ENCODE results near the gene EME2.
"Not testable (repeated sequence)": the region's sequence is repeated elsewhere in the genome, so short reads cannot be mapped to it uniquely, and the experiment has no call there.

The EME2 gene

DNA sequence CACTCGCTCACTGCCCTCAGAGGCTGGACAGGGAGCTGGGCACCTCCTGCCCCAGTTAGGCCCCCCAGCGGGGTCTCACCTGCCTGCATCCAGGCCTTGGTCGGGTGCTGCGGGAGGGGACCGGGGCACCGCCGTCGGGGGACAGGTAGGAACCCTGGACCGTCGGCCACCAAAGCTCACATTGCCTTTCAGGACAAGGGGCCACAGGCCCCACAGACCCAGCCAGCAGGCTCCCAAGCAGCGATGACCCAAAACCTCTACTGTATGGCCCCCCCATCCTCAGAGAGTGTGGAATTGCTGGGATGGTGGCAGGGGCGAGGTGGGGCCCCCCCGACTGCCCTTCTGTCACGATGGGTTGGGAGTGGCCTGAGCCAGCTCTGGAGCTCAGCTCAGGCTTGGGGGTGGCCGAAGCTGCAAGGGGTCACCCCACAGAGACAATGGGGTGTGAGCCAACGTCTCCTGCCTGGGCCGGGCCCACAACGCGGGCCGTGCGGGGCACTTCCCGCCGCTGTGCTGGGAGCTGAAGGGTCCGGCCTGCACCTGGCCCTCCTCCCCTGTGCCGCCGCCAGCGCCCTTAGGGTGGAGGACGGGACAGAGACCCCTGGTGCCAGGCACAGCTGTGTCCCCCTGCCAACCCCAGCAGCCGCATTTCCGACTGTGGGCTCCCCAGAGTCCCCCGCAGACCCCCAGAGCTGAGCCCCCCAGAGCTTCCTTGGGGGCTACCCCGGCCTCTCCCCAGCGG, 20.4 kb downstream of the EME2 start:
- no peak for DNase-seq

DNA sequence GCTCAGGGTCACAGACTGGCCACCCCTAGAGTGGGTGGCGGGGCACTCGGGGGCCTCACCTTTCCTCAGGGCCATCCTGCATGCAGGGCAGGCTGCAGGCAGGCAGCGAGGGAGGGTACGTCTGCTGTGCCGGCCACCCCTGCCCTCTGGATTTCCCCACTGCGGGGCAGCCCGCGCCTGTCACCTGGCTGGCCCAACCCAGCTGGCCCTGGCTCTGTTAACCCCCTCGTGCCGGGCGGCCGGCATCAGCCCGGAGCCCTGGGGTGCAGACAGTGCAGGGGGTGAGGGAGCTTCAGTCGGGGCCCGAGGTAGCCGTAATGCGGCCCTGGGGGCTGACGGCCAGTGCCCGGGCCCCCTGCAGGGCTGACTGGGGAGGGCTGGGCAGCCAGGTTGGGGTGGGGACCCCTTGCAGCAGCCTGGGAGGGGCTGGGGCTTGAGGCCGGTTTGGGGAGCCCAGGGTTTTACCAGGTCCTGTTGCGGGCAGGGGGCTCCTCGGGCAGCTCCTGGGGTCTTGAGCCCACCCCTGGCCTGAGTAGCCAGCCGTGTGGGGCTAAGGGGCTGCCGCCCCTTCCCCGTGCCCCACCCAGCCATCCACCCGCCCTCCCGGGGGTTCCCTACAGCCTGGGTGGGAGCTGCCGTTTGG, 21.1 kb downstream of the EME2 start, which contains the start of gene IGFALS:
Gene IGFALS, minus strand, starts transcription at position 128 of the 643 bp plus-strand sequence. Its CDS starts 53 bp downstream, at position 75.
- no peak for DNase-seq

DNA sequence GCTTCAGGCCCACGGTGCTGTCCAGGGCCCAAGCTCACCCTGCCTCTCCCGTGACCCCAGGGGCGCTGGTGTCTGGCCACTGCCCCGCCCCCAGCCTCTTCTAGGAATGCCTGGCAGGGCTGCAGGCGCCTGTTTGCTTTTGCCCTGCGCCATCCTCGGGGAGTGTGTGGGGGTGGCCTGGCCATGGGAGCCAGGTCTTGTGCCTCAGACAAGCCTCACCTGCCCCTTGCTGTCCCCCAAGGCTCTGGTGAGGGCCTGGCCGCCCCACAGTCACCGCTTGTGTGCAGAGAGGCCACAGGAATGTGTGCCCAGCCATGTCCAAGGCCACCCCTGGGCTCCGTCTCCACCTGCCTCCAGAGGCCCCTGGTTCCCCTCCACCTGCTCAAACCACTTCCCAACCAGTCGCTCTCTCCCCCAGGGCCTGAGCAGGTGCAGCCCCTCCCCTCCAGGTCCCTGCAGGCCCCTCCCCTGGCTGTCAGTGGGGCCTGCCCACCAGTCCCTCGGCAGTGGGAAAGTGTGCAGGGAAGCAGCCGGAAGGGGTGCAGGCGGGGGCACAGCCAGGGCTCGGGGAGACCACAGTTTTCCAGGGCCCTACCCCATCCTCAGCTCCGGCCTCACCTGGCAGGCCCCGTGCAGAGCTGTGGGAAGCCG, 21.7 kb downstream of the EME2 start:
- no peak for DNase-seq

DNA sequence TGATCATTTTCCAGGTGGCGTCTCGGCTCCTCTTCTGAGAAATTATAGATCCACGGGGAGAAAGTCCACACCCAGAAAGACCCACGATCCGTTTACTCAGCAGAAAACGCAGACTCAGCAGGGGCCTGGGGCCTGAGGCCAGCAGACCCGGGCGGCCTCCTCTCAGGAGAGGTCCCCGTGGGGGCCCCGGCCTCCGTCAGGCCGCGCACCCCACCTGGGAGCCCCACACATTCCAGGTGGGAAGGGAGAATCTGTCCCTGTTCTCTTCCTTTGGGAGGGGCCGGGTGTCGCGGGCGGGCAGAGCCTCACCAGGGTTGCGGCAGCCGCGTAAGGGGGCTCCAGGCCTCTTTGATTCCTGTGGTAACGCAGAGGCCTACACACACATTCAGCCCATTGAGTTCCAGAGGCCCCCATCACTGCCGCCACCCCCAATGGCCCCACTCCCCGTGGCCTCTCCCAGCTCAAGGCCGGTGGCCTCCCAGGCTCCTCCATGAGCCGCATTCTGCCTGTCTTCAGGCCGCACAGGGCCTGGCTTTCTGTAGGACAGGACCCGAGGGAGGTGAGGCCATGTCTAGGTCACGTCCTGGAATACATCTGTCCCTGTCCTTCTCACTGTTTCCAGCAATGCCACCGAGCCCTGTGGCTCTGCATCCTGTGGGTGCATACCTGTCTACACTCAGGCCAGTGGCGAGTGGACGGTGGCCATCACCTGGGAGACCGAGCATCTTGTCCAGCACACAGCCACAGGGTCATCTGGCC, 22.5 kb downstream of the EME2 start:
- DNase-seq = no peak

DNA sequence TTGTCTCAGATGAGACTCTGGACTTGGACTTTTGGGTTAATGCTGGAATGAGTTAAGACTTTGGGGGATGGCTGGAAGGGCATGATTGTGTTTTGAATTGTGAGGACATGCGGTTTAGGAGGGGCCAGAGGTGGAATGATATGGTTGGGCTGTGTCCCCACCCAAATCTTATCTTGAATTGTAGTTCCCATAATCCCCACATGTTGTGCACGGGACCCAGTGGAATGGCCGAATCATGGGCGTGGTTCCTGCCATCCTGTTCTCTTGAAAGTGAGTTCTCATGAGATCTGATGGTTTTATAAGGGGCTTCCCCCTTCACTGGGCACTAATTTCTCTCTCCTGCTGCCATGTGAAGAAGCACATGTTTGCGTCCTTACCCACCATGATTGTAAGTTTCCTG, 26.7 kb downstream of the EME2 start:
- DNase-seq = not testable (repeated sequence)

DNA sequence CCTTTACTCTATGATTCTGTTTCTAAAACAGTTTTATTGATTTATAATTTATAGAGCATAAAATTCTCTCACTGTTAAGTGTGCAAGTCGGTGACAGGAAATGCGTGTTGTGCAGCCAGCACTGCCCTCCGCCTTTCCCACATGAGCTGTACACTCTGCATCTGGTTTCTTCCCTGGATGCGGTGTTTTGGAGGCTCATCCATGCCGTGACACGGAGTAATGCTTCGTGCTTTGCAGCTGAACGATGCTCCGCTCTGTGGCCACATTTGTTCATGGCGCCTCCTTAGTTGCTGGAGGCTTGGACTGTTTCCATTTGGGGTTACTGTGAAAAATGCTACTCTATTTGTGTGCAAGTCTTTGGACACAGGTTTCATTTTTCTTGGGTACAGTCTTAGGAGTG, 28.1 kb downstream of the EME2 start:
- DNase-seq = no peak

DNA sequence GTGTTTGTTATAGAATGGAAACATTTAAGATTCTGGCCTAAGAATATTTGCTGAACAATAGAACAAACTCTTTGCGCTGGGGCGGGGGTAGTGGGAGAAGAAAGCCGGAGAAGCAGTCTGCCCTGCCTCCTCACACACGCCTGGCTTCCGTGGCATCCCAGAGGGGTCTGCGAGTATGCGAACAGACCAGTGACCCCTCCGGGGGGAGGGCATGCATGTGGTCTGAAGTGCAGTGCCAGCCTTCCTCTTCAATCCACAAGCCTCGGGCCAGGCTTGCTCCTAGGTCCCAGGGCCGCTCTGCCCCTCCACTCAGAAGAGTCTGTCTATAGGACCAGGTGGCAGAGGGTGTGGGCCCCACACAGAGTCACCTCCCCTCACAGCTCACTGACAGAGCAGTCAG, 35.0 kb downstream of the EME2 start:
- no peak for DNase-seq

DNA sequence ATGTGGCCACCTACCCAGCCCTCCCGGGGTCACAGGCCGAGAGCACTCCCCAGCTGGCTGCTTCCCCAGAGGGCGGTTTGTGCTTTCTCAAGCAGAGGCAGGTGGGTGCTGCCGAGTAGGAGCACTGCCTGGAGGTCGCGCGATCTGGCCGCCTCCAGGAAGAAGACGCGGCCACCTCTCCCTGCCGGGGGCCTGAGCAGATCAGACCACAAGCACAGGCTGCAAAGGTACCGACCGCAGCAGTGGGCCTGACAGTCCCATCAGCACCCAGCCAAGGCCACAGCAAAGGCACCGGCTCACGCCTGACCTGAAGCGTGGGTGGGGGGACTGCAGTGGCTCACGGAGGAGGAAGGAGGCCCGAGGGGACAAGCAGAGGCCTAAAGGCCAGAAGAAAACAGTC, 36.1 kb downstream of the EME2 start:
- DNase-seq = no peak

DNA sequence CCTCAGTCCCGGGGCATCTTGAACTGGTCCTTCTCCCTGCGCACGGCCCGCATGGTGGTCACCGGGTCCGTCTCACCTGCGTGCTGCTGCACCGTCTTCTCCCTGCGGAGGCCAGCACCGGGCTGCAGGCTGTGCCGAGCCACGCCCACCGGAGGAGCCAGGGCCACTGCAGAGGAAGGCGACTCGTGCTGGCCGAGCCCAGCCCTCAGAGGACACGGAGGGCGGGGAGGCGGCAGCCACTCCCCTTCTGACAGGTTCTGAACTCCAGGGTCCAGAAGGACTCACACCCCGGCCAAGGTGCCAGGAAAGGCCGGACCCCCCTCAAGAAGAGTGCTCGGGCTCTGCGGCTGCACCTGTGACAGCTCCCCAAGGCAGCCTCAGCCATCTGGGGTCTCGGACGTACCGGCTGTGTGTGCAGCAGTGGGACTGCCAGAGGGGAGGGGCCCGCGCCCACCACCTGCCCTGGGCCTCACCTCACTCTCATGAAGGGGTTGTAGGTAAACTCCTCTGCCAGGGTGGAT, 36.7 kb downstream of the EME2 start:
- DNase-seq = no peak

DNA sequence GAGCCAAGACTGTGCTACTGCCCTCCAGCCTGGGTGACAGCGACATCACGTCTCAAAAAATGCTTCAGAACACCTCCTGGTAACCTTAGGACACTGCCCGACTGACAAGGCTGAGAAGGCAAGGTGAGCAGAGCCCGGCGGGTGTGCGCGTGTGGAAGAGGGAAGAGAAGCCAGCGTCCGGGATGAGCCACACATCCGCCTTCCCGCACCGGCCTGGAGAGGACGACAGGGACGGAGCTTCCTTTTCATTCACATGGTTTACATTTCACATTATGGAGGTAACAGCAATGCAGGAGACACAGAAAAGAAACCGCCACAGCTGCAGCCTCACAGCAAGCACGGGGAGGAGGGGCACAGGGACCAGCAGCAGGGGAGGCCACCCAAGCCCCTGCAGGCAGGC, 37.5 kb downstream of the EME2 start:
- DNase-seq = no peak

DNA sequence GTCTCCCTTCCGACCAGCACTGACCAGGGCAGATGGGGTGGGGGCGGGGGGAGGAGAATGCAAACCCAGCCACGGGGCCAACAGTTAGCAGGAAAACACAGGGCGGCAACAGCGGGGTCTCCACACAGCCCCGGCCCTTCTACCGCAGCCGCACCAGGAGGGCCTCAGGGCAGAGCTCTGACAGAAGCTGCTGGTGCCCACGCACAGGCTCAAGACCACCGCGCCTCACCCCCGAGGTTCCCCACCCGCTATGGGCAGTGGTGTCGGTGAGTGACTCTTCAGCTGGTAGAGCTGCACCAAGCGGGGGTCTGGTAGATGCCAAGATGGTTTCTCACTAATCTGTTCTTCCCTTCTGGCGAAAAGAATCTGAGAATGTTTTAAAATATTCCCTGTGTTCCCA, 37.9 kb downstream of the EME2 start:
- no peak for DNase-seq

DNA sequence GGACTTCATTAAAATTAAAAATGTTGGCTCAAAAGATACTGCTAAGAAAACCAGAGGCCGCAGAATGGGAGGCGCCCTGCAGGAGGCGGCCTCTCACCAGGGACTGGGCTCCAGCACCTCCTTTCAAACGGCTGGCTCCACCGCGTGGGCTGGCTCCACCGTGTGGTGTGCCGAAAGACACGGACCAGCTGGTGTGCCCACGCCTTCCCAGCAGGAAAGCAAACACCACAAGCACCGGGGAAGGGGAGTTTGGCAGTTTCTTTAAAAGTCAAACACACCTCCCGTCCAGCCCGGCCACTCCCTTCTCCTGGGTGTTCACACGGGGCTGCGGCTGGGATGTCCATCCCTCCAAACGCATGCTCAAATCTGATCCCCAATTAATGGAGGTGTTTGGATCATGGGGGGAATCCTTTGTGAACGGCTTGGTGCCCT, 40.1 kb downstream of the EME2 start:
- peak; percentile 43 for DNase-seq

DNA sequence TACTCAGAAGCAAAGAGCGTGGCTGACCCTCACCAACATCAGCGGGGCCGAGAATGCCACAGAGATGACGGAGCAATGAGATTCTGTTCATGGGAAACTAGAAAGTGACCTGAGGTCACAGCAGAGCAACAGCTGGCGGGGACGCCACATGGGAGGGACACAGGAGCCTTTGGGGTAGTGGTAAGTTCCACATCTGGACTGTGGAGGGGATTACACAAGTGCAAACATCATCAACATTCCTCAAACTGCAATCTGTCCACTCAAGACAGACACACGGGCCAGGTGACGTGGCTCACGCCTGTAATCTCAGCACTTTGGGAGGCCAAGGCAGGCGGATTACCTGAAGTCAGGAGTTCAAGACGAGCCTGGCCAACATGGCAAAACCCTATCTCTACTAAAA, 42.9 kb downstream of the EME2 start:
- DNase-seq = no peak

DNA sequence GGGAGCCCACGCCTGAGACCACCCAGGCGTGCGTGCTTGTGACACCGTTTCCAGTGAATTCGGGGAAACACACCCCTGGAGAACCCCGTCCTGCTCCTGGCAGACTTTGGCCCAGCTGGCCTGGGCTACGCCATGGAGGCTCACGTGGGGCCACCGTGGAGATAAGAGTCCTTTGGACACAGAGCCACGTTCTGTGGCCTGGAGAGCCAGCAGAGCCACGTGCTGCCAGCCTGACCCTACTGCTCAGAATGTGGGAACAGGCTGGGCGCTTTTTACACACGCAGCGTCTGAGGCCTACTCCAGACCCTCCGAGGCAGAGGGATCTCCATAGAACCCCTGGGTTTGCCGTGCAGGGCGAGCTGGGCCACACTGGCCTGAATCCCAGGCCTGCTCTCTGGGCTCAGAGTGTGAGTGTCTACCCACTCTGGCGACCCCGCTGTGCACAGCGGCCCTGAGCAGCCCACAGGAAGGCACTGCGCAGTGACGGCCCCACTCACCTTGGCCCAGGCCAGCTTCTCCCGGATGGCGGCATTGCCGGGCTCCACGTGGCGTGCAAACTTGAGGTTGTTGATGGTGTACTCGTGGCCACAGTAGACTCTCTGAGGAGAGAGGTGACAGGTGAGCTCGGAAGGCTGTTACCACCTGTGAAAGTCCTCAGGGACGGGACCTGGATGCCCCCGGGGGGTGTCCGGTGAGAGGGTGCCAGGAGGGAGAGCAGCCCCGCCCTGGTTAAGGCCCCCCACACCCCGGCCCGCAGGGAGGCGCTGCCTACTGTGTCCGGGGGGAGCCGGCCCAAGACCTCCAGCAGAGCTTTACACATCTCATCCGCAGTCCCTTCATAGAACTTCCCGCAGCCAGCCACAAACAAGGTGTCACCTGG, 44.0 kb downstream of the EME2 start:
- no peak for DNase-seq

DNA sequence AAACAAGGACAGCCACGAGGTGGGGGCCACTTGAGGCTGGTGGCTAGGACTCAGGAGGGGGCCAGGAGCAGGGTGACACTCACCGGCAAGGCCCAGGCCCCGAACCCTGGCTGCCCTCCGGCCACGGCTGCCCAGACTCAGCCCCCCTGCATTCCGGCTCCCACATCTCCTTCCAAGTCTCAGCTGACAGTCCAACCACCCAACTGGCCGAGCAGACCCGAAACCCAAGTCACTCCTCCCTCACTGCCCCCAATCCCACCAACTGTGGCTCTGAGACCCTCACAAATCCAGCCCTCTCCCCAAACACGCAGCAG, 44.6 kb downstream of the EME2 start:
- no peak for DNase-seq

DNA sequence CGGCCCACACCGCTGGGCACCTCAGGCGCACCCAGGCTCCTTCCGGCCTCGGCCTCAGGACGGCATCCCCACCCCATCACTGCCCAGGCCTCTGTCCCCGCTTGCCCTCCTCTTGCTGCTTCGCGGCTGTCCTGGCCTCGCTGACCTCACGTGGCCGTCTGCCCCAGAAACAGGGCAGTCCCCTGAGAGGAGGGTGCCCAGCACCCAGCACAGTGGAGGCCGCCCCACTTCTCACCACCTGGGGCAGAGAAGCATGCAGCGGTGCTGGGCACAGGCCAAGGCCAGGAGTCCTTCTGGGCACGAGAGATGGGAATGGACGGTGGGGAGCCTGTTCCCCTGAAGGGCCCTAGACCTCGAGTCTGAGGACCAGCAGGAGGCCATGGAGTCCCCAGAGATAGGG, 45.1 kb downstream of the EME2 start:
- no peak for DNase-seq

DNA sequence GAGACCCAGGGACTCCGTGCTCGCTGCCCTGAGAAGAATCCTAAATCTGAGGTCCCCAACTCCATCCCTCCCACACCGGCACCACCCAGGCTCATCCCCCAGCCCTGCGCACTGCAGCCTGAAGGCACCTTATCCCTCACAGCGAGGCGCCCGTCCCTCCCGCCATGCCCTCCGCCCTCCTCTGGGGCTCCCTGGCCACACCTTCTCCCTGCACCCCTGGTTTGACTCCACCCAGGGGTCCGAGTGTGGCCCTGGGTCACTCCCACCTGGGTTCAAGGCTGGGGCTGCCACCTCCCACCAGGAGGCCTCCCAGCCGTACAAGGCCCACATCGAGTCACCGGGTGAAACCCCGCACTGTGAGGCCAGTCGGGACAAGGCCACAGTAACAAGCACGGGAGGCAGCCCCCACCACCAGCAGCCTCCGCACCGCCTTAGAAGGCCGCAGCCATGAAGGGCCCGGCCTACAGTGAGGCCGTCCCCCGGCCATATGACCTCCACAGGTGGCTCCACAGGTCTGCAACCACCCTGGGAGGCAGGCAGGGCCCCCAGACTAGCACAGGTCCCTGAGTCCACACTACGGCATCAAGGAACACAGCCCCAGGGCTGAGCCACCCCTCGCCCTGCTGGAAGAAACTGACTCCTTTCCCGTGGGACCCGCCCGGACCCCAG, 45.7 kb downstream of the EME2 start:
- no peak for DNase-seq

DNA sequence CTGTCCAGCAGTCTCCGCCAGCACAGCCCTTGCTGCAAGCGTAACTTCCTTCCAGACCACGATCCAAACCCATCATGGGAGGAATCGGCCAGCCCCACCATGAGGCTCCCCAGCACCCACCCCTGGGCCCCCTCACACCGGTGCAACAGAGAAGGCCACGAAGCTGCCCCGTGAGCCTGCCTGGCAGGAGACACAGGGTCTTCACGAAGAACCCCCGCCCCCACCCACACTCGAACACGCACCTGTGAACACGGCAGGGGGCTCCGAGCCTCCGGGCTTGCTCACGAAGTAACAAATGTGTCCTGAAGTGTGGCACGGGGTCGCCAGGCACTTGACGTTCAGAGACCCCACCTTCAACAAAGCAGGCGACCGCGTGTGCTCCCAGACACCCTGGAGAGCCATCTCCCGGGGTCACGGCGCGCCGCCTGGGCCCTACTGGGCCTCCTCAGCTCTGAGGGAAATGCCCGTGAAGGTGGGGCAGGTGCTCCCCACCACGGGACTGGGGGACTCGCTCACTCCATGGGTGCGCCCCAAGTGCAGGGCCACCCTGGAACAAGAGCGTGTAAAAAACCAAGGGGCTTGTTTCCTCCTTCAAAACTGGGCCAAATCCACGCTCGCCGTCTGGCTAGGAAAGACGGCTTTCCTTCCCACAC, 46.4 kb downstream of the EME2 start:
- DNase-seq = no peak

DNA sequence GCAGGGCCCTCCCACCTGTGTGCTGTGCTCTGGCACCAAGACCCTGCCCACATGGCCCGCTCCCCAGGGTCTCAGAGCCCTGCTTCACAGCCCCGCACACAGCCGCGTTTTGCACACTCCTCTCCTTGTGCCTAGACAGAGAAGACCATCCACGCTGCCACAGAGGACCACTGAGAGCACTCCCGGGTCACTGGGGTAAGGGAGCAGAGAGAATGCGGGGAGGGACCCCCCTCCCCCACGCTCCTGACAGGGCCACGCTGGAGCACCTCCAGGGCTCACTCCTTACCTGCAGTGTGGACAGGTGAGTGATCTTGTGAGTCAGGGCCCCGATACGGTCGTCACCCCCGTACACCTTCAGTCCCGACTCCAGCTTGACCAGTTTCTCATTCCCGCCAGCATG, 47.0 kb downstream of the EME2 start:
- DNase-seq = no peak

DNA sequence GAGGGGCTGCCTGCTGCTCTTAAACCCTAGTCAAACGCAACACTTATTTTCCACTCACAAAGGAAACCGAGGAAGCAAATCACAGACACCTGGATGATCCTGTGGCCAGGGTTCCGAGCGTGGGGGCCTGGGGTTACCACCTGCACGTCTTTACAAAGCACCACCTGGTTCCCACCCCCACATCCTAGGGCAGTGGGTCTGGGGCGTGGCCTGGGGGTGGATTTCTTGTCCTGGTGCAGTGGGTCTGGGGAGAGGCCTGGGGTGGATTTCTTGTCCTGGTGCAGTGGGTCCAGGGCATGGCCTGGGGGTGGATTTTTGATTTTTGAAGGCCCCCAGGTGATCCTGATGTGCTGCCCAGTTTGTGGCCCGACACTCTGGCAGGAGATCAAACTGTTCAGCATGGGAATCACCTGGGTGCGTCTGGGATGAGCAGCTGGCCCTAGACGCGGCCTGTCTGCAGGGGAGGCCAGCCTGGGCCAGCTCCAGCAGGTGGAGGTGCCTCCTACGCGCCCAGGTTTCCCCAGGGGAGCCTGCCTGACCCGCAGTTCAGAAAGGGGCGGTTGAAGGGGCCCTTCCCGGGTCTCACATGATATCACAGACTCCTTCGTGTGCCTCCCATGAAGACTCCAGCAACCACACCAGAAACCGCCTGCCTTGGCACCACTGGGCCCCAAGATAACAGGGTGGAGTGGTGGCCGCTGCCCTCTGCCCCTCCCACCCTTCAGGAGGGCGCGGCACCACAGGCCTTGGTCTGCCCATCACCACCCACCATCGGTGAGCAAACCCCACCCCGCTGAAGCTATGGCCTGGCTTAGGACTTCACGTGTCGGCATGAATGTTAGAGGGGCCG, 47.7 kb downstream of the EME2 start:
- no peak for DNase-seq

Measured in CD4-positive, alpha-beta T cell treated with Interleukin-17A for 1 hour (primary cell).